Endometrial microvascular endothelial cells (primary cell): ENCODE data around the gene OR10X1. TPM values are rescaled to one million over a fixed set of nuclear protein-coding genes. Genes with fewer than 3 reads are reported as not detected.

Experiments used
- total RNA-seq: library from RNA; depleted of rRNA; stranded (reverse); fragments of >200 nt; gene quantifications from one replicate; pipeline ENCODE4 v1.2.3, GENCODE V29; 2015; ENCODE audit errors: inconsistent ontology term

OR10X1 gene
- total RNA-seq, 1 donor from 2014 or later: not detected

Other genes with a start within 250 kb of the OR10X1 start
- not detected for gene CD1B, start 248.4 kb downstream of the OR10X1 start, total RNA-seq
- not detected for gene CD1E, start 226.0 kb downstream of the OR10X1 start, total RNA-seq
- gene OR10T2, start 180.4 kb downstream of the OR10X1 start, total RNA-seq: not detected
- not detected for gene OR10K2, start 153.7 kb downstream of the OR10X1 start, total RNA-seq
- gene OR10K1, start 118.1 kb downstream of the OR10X1 start, total RNA-seq: not detected
- gene OR10R2, start 107.7 kb downstream of the OR10X1 start, total RNA-seq: not detected
- gene OR6Y1, start 25.5 kb downstream of the OR10X1 start, total RNA-seq: not detected
- gene OR6P1, start 9.3 kb downstream of the OR10X1 start, total RNA-seq: not detected
- gene OR10Z1, start 25.4 kb upstream of the OR10X1 start, total RNA-seq: not detected
- gene SPTA1, start 106.8 kb upstream of the OR10X1 start, total RNA-seq: not detected
- gene OR6K2, start 120.8 kb upstream of the OR10X1 start, total RNA-seq: not detected
- not detected for gene OR6K3, start 140.8 kb upstream of the OR10X1 start, total RNA-seq
- not detected for gene OR6K6, start 174.8 kb upstream of the OR10X1 start, total RNA-seq
- gene OR6N1, start 192.3 kb upstream of the OR10X1 start, total RNA-seq: not detected
- not detected for gene OR6N2, start 201.3 kb upstream of the OR10X1 start, total RNA-seq